Fibroblast of pulmonary artery (primary cell): ENCODE measurements around the gene S100A6.
A peak's percentile ranks its signal among the peaks of the same experiment; 100 is the strongest.

Experiments used
- DNase-seq: peaks from one replicate; pipeline ENCODE4 v3.0.0-alpha.2; 2010; ENCODE audit warnings: low read depth
- H3K4me3 ChIP-seq: replicated peaks from 2 replicates; pipeline ENCODE4 v1.5.1; 2011; ENCODE audit warnings: low read depth, mild to moderate bottlenecking, control low read depth, low read length, moderate library complexity
- CTCF ChIP-seq: IDR thresholded peaks from 2 replicates; pipeline ENCODE4 v1.5.1; 2011; ENCODE audit warnings: mild to moderate bottlenecking, control low read depth, low read length, inconsistent platforms; ENCODE audit errors: missing control alignments

S100A6 gene

GRCh38 chr1:153534226-153534924 lies 1.4 kb downstream of the S100A6 start:
- H3K4me3 ChIP-seq = peak overlapping the region; percentile 67
- DNase-seq = no peak
- TF ChIP-seq CTCF = no peak

GRCh38 chr1:153533689-153534201 lies 2.0 kb downstream of the S100A6 start:
- peak overlapping the region; percentile 67 for H3K4me3 ChIP-seq
- peak; percentile 81 for DNase-seq
- TF ChIP-seq CTCF = no peak

- peak overlapping the region; percentile 67 for H3K4me3 ChIP-seq
- TF ChIP-seq CTCF = peak; percentile 78
- DNase-seq = peak; percentile 83
Measured at GRCh38 chr1:153532769-153533599, 2.8 kb downstream of the S100A6 start.

GRCh38 chr1:153532181-153532580 lies 3.6 kb downstream of the S100A6 start:
- no peak for DNase-seq
- H3K4me3 ChIP-seq = no peak overlapping the region
- no peak for TF ChIP-seq CTCF

- H3K4me3 ChIP-seq = no peak overlapping the region
- no peak for DNase-seq
- TF ChIP-seq CTCF = no peak
Measured at GRCh38 chr1:153531638-153532037, 4.2 kb downstream of the S100A6 start.

GRCh38 chr1:153527683-153528040 lies 8.1 kb downstream of the S100A6 start:
- TF ChIP-seq CTCF = no peak
- H3K4me3 ChIP-seq = no peak overlapping the region
- no peak for DNase-seq
